Esophagus muscularis mucosa (tissue), 4 donors: ENCODE data around the gene TMEM86B.

ENCODE experiments used
- CTCF ChIP-seq, 3 experiments: fragments of 200-600 bp in 2 of 3; fragments of 450-650 bp in 1 of 3; sonication (generic) in 2 of 3; IDR thresholded peaks; one replicate each; pipeline ENCODE4 v1.5.1; 2017 to 2019; ENCODE audit warnings: antibody characterized with exemption in 3 of 3, mild to moderate bottlenecking in 2 of 3, moderate library complexity in 1 of 3
- EP300 ChIP-seq: sonication (generic); formaldehyde crosslinking; IDR thresholded peaks from one replicate; pipeline ENCODE4 v1.6.1; 2017; ENCODE audit warnings: antibody characterized with exemption
- POLR2A ChIP-seq: fragments of 450-650 bp; IDR thresholded peaks from one replicate; pipeline ENCODE4 v1.6.1; 2017; ENCODE audit warnings: antibody characterized with exemption, moderate library complexity, mild to moderate bottlenecking, low read depth
- POLR2AphosphoS5 ChIP-seq, 2 donors: sonication (generic); formaldehyde crosslinking; IDR thresholded peaks; one replicate each; pipeline ENCODE4 v1.6.1; 2017; ENCODE audit warnings: antibody characterized with exemption in 2 of 2

GRCh38 chr19:55230329-55230728 is 1.8 kb upstream of the TMEM86B start:
- TF ChIP-seq POLR2A = no peak
- TF ChIP-seq CTCF (IDR thresholded peaks at IDR 0.05) = no peak
- no peak for TF ChIP-seq EP300
- no peak for TF ChIP-seq POLR2AphosphoS5 (IDR thresholded peaks at IDR 0.05)
